HEK293 (cell line): ENCODE results near the gene CNPY4.
A peak's percentile ranks its signal among the peaks of the same experiment; 100 is the strongest.

ENCODE experiments used
- CTCF ChIA-PET: fragments of 350-600 bp; formaldehyde crosslinking; extraction: SDS; loops from one replicate; lab custom pipeline; 2021; ENCODE audit warnings: antibody characterized with exemption; lab: Yijun Ruan, JAX
- POLR2A ChIA-PET: fragments of 300-600 bp; formaldehyde crosslinking; extraction: SDS; loops from one replicate; lab custom pipeline; 2020; ENCODE audit warnings: antibody characterized with exemption, inconsistent platforms; lab: Yijun Ruan, JAX
- H3K27ac ChIP-seq: fragments of 200-500 bp; sonication (Bioruptor generic); 2 replicates; pipeline ENCODE4 v1.5.1; 2014; ENCODE audit warnings: low read depth, low read length, control low read depth, inconsistent platforms; ENCODE audit errors: extremely low read depth
- H3K36me3 ChIP-seq, 2 experiments: fragments of 200-500 bp in 1 of 2; sonication (Bioruptor generic) in 1 of 2; 1 replicate in 1 of 2; 2 replicates in 1 of 2; pipeline ENCODE4 v1.5.1; 2014 to 2017; ENCODE audit warnings: inconsistent platforms in 2 of 2, low read length in 2 of 2; ENCODE audit not compliant: control insufficient read depth in 2 of 2, insufficient read depth in 1 of 2
- H3K4me1 ChIP-seq: fragments of 200-500 bp; sonication (Bioruptor generic); 2 replicates; pipeline ENCODE4 v1.5.1; 2014; ENCODE audit warnings: mild to moderate bottlenecking, low read length, inconsistent platforms; ENCODE audit not compliant: control insufficient read depth, insufficient read depth
- H3K4me3 ChIP-seq: 2 replicates; pipeline ENCODE4 v1.5.1; 2011; ENCODE audit warnings: low read depth, mild to moderate bottlenecking, control low read depth, low read length, moderate library complexity
- H3K9me3 ChIP-seq: fragments of 200-500 bp; sonication (Bioruptor generic); 2 replicates; pipeline ENCODE4 v1.5.1; 2014; ENCODE audit warnings: low read depth, low read length, inconsistent platforms; ENCODE audit not compliant: control insufficient read depth, insufficient read depth
- ELK4 ChIP-seq: IDR thresholded peaks from 2 replicates; pipeline ENCODE4 v1.6.1; 2011; ENCODE audit warnings: mild to moderate bottlenecking, low read depth, low read length, borderline replicate concordance
- HIC1 ChIP-seq: fragments of 450-650 bp; formaldehyde crosslinking; IDR thresholded peaks from 2 replicates; pipeline ENCODE4 v1.5.1; 2016; ENCODE audit warnings: missing biosample characterization, missing genetic modification characterization
- KLF16 ChIP-seq: fragments of 450-650 bp; formaldehyde crosslinking; IDR thresholded peaks from 2 replicates; pipeline ENCODE4 v1.5.1; 2017; ENCODE audit warnings: missing biosample characterization, missing genetic modification characterization
- REPIN1 ChIP-seq: fragments of 450-650 bp; formaldehyde crosslinking; IDR thresholded peaks from 2 replicates; pipeline ENCODE4 v1.5.1; 2017; ENCODE audit warnings: missing biosample characterization, missing genetic modification characterization, low read depth
- SCRT1 ChIP-seq: fragments of 450-650 bp; formaldehyde crosslinking; IDR thresholded peaks from 2 replicates; pipeline ENCODE4 v1.5.1; 2016; ENCODE audit warnings: missing biosample characterization, missing genetic modification characterization, borderline replicate concordance
- WT1 ChIP-seq: fragments of 450-650 bp; formaldehyde crosslinking; IDR thresholded peaks from 2 replicates; pipeline ENCODE4 v1.5.1; 2016; ENCODE audit warnings: missing biosample characterization, missing genetic modification characterization
- YY2 ChIP-seq: fragments of 450-650 bp; formaldehyde crosslinking; IDR thresholded peaks from 2 replicates; pipeline ENCODE4 v1.5.1; 2016; ENCODE audit warnings: missing biosample characterization, missing genetic modification characterization
- ZNF155 ChIP-seq: fragments of 450-650 bp; formaldehyde crosslinking; IDR thresholded peaks from 2 replicates; pipeline ENCODE4 v1.5.1; 2016; ENCODE audit warnings: missing biosample characterization, missing genetic modification characterization
- ZNF157 ChIP-seq: fragments of 450-650 bp; formaldehyde crosslinking; IDR thresholded peaks from 2 replicates; pipeline ENCODE4 v1.5.1; 2016; ENCODE audit warnings: missing biosample characterization, missing genetic modification characterization
- ZNF2 ChIP-seq: fragments of 450-650 bp; formaldehyde crosslinking; IDR thresholded peaks from 2 replicates; pipeline ENCODE4 v1.5.1; 2016; ENCODE audit warnings: missing biosample characterization, missing genetic modification characterization
- ZNF280C ChIP-seq: fragments of 450-650 bp; formaldehyde crosslinking; IDR thresholded peaks from 2 replicates; pipeline ENCODE4 v1.5.1; 2016; ENCODE audit warnings: missing biosample characterization, missing genetic modification characterization
- ZNF394 ChIP-seq: fragments of 450-650 bp; formaldehyde crosslinking; IDR thresholded peaks from 2 replicates; pipeline ENCODE4 v1.5.1; 2016; ENCODE audit warnings: missing biosample characterization, missing genetic modification characterization, mild to moderate bottlenecking, moderate library complexity, borderline replicate concordance
- ZNF426 ChIP-seq: fragments of 450-650 bp; formaldehyde crosslinking; IDR thresholded peaks from 2 replicates; pipeline ENCODE4 v1.5.1; 2017; ENCODE audit warnings: missing biosample characterization, missing genetic modification characterization, mild to moderate bottlenecking, inconsistent platforms, moderate library complexity
- ZNF433 ChIP-seq: fragments of 450-650 bp; formaldehyde crosslinking; IDR thresholded peaks from 2 replicates; pipeline ENCODE4 v1.5.1; 2016; ENCODE audit warnings: missing biosample characterization, missing genetic modification characterization, low read depth
- ZNF449 ChIP-seq: fragments of 450-650 bp; formaldehyde crosslinking; IDR thresholded peaks from 2 replicates; pipeline ENCODE4 v1.5.1; 2017; ENCODE audit warnings: missing biosample characterization, mild to moderate bottlenecking, missing genetic modification characterization, moderate library complexity
- ZNF514 ChIP-seq: fragments of 450-650 bp; formaldehyde crosslinking; IDR thresholded peaks from 2 replicates; pipeline ENCODE4 v1.5.1; 2016; ENCODE audit warnings: missing biosample characterization, missing genetic modification characterization
- ZNF549 ChIP-seq: fragments of 450-650 bp; IDR thresholded peaks from 2 replicates; pipeline ENCODE4 v1.5.1; 2018; ENCODE audit warnings: missing biosample characterization, missing genetic modification characterization, mild to moderate bottlenecking, inconsistent platforms, moderate library complexity
- ZNF639 ChIP-seq: fragments of 450-650 bp; formaldehyde crosslinking; IDR thresholded peaks from 2 replicates; pipeline ENCODE4 v1.5.1; 2016; ENCODE audit warnings: missing biosample characterization, missing genetic modification characterization
- ZNF701 ChIP-seq: fragments of 450-650 bp; formaldehyde crosslinking; IDR thresholded peaks from 2 replicates; pipeline ENCODE4 v1.5.1; 2016; ENCODE audit warnings: missing biosample characterization, missing genetic modification characterization
- TF ChIP-seq, protein P1 (sequence below): fragments of 450-650 bp; formaldehyde crosslinking; IDR thresholded peaks from 2 replicates; pipeline ENCODE4 v1.5.1; 2017; ENCODE audit warnings: missing biosample characterization, missing genetic modification characterization
- TF ChIP-seq, protein P2 (sequence below): fragments of 450-650 bp; formaldehyde crosslinking; IDR thresholded peaks from 2 replicates; pipeline ENCODE4 v1.5.1; 2016; ENCODE audit warnings: missing biosample characterization, missing genetic modification characterization, borderline replicate concordance

The CNPY4 gene

GRCh38 chr7:100130608-100131453, 11.4 kb downstream of the CNPY4 start:
- no peak overlapping the region for H3K4me3 ChIP-seq
- CTCF ChIA-PET = interaction anchor here (0.5 to 8.7 kb wide), 26 partner anchors 9 to 277 kb away, joined by 3 to 119 read pairs (median 4); no protein-coding TSS in a partner anchor
- no peaks in the 10 kb centered on the region for H3K36me3 ChIP-seq
- H3K4me1 ChIP-seq = no peaks in the 10 kb centered on the region; the same call in 1 of the 2 replicates
- no peak overlapping the region for H3K27ac ChIP-seq
- POLR2A ChIA-PET = interaction anchor here (0.6 to 3.7 kb wide), 5 partner anchors 12 to 136 kb away, joined by 3 to 31 read pairs (median 4); partner anchors contain the start of genes AP4M1, LAMTOR4 and MCM7
- no peaks in the 10 kb centered on the region for H3K9me3 ChIP-seq
- TF ChIP-seq SCRT1 (tag by site-specific recombination) = peak; percentile 93
- peak; percentile 71; the same call in 1 of the 2 replicates for TF ChIP-seq ZNF2 (tag by site-specific recombination)
- TF ChIP-seq ELK4 = no peak
- TF ChIP-seq ZNF157 (tag by site-specific recombination) = no peak
- no peak for TF ChIP-seq YY2 (tag by site-specific recombination)
- no peak for TF ChIP-seq ZNF549
- TF ChIP-seq, protein P1, sequence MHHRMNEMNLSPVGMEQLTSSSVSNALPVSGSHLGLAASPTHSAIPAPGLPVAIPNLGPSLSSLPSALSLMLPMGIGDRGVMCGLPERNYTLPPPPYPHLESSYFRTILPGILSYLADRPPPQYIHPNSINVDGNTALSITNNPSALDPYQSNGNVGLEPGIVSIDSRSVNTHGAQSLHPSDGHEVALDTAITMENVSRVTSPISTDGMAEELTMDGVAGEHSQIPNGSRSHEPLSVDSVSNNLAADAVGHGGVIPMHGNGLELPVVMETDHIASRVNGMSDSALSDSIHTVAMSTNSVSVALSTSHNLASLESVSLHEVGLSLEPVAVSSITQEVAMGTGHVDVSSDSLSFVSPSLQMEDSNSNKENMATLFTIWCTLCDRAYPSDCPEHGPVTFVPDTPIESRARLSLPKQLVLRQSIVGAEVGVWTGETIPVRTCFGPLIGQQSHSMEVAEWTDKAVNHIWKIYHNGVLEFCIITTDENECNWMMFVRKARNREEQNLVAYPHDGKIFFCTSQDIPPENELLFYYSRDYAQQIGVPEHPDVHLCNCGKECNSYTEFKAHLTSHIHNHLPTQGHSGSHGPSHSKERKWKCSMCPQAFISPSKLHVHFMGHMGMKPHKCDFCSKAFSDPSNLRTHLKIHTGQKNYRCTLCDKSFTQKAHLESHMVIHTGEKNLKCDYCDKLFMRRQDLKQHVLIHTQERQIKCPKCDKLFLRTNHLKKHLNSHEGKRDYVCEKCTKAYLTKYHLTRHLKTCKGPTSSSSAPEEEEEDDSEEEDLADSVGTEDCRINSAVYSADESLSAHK (tag by site-specific recombination) = no peak
- TF ChIP-seq ZNF426 = no peak
- TF ChIP-seq, protein P2, sequence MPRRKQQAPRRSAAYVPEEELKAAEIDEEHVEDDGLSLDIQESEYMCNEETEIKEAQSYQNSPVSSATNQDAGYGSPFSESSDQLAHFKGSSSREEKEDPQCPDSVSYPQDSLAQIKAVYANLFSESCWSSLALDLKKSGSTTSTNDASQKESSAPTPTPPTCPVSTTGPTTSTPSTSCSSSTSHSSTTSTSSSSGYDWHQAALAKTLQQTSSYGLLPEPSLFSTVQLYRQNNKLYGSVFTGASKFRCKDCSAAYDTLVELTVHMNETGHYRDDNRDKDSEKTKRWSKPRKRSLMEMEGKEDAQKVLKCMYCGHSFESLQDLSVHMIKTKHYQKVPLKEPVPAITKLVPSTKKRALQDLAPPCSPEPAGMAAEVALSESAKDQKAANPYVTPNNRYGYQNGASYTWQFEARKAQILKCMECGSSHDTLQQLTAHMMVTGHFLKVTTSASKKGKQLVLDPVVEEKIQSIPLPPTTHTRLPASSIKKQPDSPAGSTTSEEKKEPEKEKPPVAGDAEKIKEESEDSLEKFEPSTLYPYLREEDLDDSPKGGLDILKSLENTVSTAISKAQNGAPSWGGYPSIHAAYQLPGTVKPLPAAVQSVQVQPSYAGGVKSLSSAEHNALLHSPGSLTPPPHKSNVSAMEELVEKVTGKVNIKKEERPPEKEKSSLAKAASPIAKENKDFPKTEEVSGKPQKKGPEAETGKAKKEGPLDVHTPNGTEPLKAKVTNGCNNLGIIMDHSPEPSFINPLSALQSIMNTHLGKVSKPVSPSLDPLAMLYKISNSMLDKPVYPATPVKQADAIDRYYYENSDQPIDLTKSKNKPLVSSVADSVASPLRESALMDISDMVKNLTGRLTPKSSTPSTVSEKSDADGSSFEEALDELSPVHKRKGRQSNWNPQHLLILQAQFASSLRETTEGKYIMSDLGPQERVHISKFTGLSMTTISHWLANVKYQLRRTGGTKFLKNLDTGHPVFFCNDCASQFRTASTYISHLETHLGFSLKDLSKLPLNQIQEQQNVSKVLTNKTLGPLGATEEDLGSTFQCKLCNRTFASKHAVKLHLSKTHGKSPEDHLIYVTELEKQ = no peak
- no peak for TF ChIP-seq ZNF394
- TF ChIP-seq ZNF155 (tag by site-specific recombination) = no peak
- no peak for TF ChIP-seq ZNF449 (tag by site-specific recombination)
- TF ChIP-seq REPIN1 = peak; percentile 33; the same call in 1 of the 2 replicates
- TF ChIP-seq ZNF639 (tag by site-specific recombination) = peak; percentile 27; the same call in 1 of the 2 replicates
- no peak for TF ChIP-seq ZNF280C (tag by site-specific recombination)
- TF ChIP-seq ZNF701 (tag by site-specific recombination) = no peak
- no peak for TF ChIP-seq HIC1
- TF ChIP-seq ZNF514 (tag by site-specific recombination) = no peak
- TF ChIP-seq KLF16 (tag by site-specific recombination) = no peak; the same call in 1 of the 2 replicates
- TF ChIP-seq WT1 (tag by site-specific recombination) = no peak
- TF ChIP-seq ZNF433 (tag by site-specific recombination) = no peak
